GM19468 (cell line): ENCODE measurements around the gene PNKD.

ENCODE experiments used
- ATAC-seq: cut with Tn5 transposase; IDR thresholded peaks from one replicate; pipeline ENCODE4 v1.9.1; 2021; ENCODE audit warnings: mild to moderate bottlenecking, moderate library complexity, moderate number of reproducible peaks; ENCODE audit not compliant: unreplicated experiment; ENCODE audit errors: extremely low read depth

Gene PNKD

GRCh38 chr2:218332288-218332687 lies 62.0 kb downstream of the PNKD start:
- no peak for ATAC-seq

GRCh38 chr2:218332920-218333645 lies 62.8 kb downstream of the PNKD start:
- no peak for ATAC-seq

GRCh38 chr2:218334531-218334930 lies 64.2 kb downstream of the PNKD start:
- ATAC-seq: no peak

- ATAC-seq: no peak
Measured at GRCh38 chr2:218340656-218341055, 70.3 kb downstream of the PNKD start.

- no peak for ATAC-seq
Measured at GRCh38 chr2:218341381-218341780, 71.1 kb downstream of the PNKD start.

- no peak for ATAC-seq
Measured at GRCh38 chr2:218342837-218343236, 72.5 kb downstream of the PNKD start.

GRCh38 chr2:218343591-218343990 lies 73.3 kb downstream of the PNKD start:
- ATAC-seq: no peak

GRCh38 chr2:218344090-218344754 lies 73.9 kb downstream of the PNKD start:
- ATAC-seq: no peak

GRCh38 chr2:218344755-218345417 lies 74.6 kb downstream of the PNKD start:
- ATAC-seq: no peak

- no peak for ATAC-seq
Measured at GRCh38 chr2:218345491-218346236, 75.3 kb downstream of the PNKD start.

GRCh38 chr2:218347172-218347571 lies 76.9 kb downstream of the PNKD start:
- ATAC-seq: no peak

GRCh38 chr2:218354045-218354444 lies 83.7 kb downstream of the PNKD start:
- ATAC-seq: no peak

GRCh38 chr2:218354850-218355443 lies 84.6 kb downstream of the PNKD start:
- no peak for ATAC-seq

GRCh38 chr2:218357236-218358177 lies 87.2 kb downstream of the PNKD start:
- no peak for ATAC-seq

- ATAC-seq: no peak
Measured at GRCh38 chr2:218360453-218360852, 90.1 kb downstream of the PNKD start.

GRCh38 chr2:218362606-218363005 lies 92.3 kb downstream of the PNKD start:
- no peak for ATAC-seq

- no peak for ATAC-seq
Measured at GRCh38 chr2:218363736-218364135, 93.4 kb downstream of the PNKD start.

- ATAC-seq: no peak
Measured at GRCh38 chr2:218364196-218364595, 93.9 kb downstream of the PNKD start.
